ENCODE results near the gene KCNH5.

DNA sequence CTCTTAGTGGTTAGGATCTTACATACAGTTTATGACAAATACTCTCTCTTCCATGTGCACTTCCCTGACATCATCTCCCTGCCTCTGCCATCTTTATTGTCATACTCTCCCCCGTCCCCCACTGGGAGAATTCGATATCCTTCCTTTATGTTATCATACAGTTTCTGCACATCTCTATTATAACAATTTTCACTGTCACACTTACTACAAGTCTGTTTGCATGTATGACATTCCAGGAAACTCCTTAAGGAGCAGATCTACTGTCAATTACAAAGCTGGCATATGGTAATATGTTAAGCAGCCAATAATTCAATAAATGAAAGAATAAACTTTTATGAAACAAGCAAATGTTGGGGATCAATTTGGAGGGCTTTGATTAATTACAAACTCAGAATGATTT lies 91.1 kb downstream of the KCNH5 start:
- TF ChIP-seq, protein P1, sequence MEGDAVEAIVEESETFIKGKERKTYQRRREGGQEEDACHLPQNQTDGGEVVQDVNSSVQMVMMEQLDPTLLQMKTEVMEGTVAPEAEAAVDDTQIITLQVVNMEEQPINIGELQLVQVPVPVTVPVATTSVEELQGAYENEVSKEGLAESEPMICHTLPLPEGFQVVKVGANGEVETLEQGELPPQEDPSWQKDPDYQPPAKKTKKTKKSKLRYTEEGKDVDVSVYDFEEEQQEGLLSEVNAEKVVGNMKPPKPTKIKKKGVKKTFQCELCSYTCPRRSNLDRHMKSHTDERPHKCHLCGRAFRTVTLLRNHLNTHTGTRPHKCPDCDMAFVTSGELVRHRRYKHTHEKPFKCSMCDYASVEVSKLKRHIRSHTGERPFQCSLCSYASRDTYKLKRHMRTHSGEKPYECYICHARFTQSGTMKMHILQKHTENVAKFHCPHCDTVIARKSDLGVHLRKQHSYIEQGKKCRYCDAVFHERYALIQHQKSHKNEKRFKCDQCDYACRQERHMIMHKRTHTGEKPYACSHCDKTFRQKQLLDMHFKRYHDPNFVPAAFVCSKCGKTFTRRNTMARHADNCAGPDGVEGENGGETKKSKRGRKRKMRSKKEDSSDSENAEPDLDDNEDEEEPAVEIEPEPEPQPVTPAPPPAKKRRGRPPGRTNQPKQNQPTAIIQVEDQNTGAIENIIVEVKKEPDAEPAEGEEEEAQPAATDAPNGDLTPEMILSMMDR (IDR thresholded peaks at IDR 0.05; ENCODE audit: low read depth, low read length), result no peak
- TF ChIP-seq POLR2A (IDR thresholded peaks at IDR 0.05; ENCODE audit: extremely low read depth, insufficient read length), result no peak
